PC-9 (cell line): ENCODE measurements around the gene NAP1L4. TPM values are rescaled to one million over a fixed set of nuclear protein-coding genes. Genes with fewer than 3 reads are reported as not detected.

Experiments used
- BruUV-seq: library from RNA; stranded (reverse); fragments of 400-500 nt; replicated peaks from 2 replicates; lab custom pipeline; 2021; lab: Mats Ljungman, UMichigan
- CTCF ChIA-PET: fragments of 300-600 bp; sonication (Branson Sonifier 250); formaldehyde crosslinking; loops from one replicate; lab custom pipeline; 2022; ENCODE audit warnings: antibody characterized with exemption; lab: Charles Lee
- POLR2A ChIA-PET: fragments of 300-600 bp; sonication (Branson Sonifier 250); formaldehyde crosslinking; loops from one replicate; lab custom pipeline; 2022; ENCODE audit warnings: antibody characterized with exemption; ENCODE audit not compliant: unreplicated experiment; lab: Charles Lee
- DNase-seq, 2 experiments: peaks; one replicate each; pipeline versions ENCODE4 v3.0.0 to v3.0.0-alpha.2; 2015 to 2022; ENCODE audit warnings: mixed read lengths in 1 of 2
- H2AFZ ChIP-seq: fragments of 200-600 bp; sonication (generic); 2 replicates; pipeline ENCODE4 v1.8.1; 2017; ENCODE audit warnings: antibody characterized with exemption
- H3F3A ChIP-seq: fragments of 200-600 bp; sonication (generic); 2 replicates; pipeline ENCODE4 v1.8.1; 2017; ENCODE audit warnings: antibody characterized with exemption, mild to moderate bottlenecking, low read depth; ENCODE audit not compliant: insufficient read depth
- H3K27ac ChIP-seq: fragments of 200-600 bp; sonication (generic); 2 replicates; pipeline ENCODE4 v1.6.1; 2016; ENCODE audit warnings: mixed run types
- H3K27me3 ChIP-seq: fragments of 200-600 bp; sonication (generic); 2 replicates; pipeline ENCODE4 v1.6.1; 2016; ENCODE audit warnings: low read depth, mixed run types; ENCODE audit not compliant: insufficient read depth
- H3K36me3 ChIP-seq: fragments of 200-600 bp; sonication (generic); 2 replicates; pipeline ENCODE4 v1.6.1; 2016; ENCODE audit warnings: low read depth, mixed run types
- H3K4me1 ChIP-seq: fragments of 200-600 bp; sonication (generic); replicated peaks from 2 replicates; pipeline ENCODE4 v1.6.1; 2016; ENCODE audit warnings: mixed run types; ENCODE audit not compliant: insufficient read depth
- H3K4me2 ChIP-seq: fragments of 200-600 bp; sonication (generic); 2 replicates; pipeline ENCODE4 v1.6.1; 2017; ENCODE audit warnings: mixed run types
- H3K4me3 ChIP-seq: fragments of 200-600 bp; sonication (generic); 2 replicates; pipeline ENCODE4 v1.6.1; 2016; ENCODE audit warnings: mixed run types
- H3K79me2 ChIP-seq: fragments of 200-600 bp; sonication (generic); 2 replicates; pipeline ENCODE4 v1.6.1; 2017; ENCODE audit warnings: low read depth, mixed run types
- H3K9me2 ChIP-seq: fragments of 200-600 bp; sonication (generic); 2 replicates; pipeline ENCODE4 v1.8.1; 2017; ENCODE audit warnings: mild to moderate bottlenecking; ENCODE audit not compliant: insufficient read depth
- H3K9me3 ChIP-seq: fragments of 200-600 bp; sonication (generic); 2 replicates; pipeline ENCODE4 v1.8.1; 2016; ENCODE audit warnings: low read depth; ENCODE audit not compliant: insufficient read depth
- H4K20me1 ChIP-seq: fragments of 200-600 bp; sonication (generic); 2 replicates; pipeline ENCODE4 v1.8.1; 2017; ENCODE audit not compliant: insufficient read depth
- CTCF ChIP-seq: fragments of 200-600 bp; sonication (generic); conservative IDR thresholded peaks from 2 replicates; pipeline ENCODE4 v1.6.1; 2017; ENCODE audit warnings: mixed run types, antibody characterized with exemption, mild to moderate bottlenecking, moderate library complexity
- EZH2 ChIP-seq: fragments of 200-600 bp; sonication (generic); IDR thresholded peaks from 2 replicates; pipeline ENCODE4 v1.8.0; 2017; ENCODE audit warnings: antibody characterized with exemption, low read depth
- intact Hi-C: fragments of 100-400 bp; cut with micrococcal nuclease; formaldehyde crosslinking; loops from one replicate; pipeline ENCODE4 v1.10.0; 2022; ENCODE audit not compliant: unreplicated experiment
- total RNA-seq: library from RNA; stranded (reverse); gene quantifications from 2 replicates; pipeline ENCODE4 v1.2.3, GENCODE V29; 2021

NAP1L4 gene
- total RNA-seq, 1 experiment from 2014 or later = 86.7 TPM

- BruUV-seq = no TSS peak
- Histone ChIP-seq H4K20me1 (no peaks in the 10 kb centered on the region; the same call in 1 of the 2 replicates), H3K9me3 (no peaks in the 10 kb centered on the region), H3K4me1 (no peaks in the 10 kb centered on the region; the same call in 1 of the 2 replicates), H3K36me3 (no peaks in the 10 kb centered on the region), H3K9me2 (no peaks in the 10 kb centered on the region), H3K4me3 (no peak overlapping the region), H3K79me2 (no peaks in the 10 kb centered on the region), H3K27me3 (no peaks in the 10 kb centered on the region), H2AFZ (no peak overlapping the region), H3K27ac (no peak overlapping the region), H3K4me2 (no peak overlapping the region), H3F3A (peaks cover 7% of the 10 kb centered on the region; the same call in 1 of the 2 replicates)
- ChIA-PET CTCF (no interaction called here), POLR2A (no interaction called here)
- no peak for DNase-seq
- intact Hi-C loops = loop anchor here (5.0 kb wide), 1 partner anchor 66 kb away; no protein-coding TSS in a partner anchor
- no peak for TF ChIP-seq EZH2
These were observed 36.1 kb downstream of the NAP1L4 start for GRCh38 chr11:2955906-2956476.

GRCh38 chr11:2954263-2954662, 37.9 kb downstream of the NAP1L4 start:
- TF ChIP-seq CTCF (no peak), EZH2 (no peak)
- Histone ChIP-seq H3K4me1 (no peaks in the 10 kb centered on the region; the same call in 1 of the 2 replicates), H4K20me1 (no peaks in the 10 kb centered on the region; the same call in 1 of the 2 replicates), H3K9me2 (no peaks in the 10 kb centered on the region), H3K9me3 (no peaks in the 10 kb centered on the region), H3K36me3 (no peaks in the 10 kb centered on the region), H3K27ac (no peak overlapping the region), H3K79me2 (no peaks in the 10 kb centered on the region), H3K4me2 (no peak overlapping the region), H3F3A (peaks cover 7% of the 10 kb centered on the region; the same call in 1 of the 2 replicates), H3K27me3 (no peaks in the 10 kb centered on the region), H2AFZ (no peak overlapping the region), H3K4me3 (no peak overlapping the region)
- CTCF ChIA-PET = no interaction called here
- intact Hi-C loops = no loop called here
- BruUV-seq = no TSS peak
- no peak for DNase-seq
- POLR2A ChIA-PET = no interaction called here

GRCh38 chr11:2952290-2952689, 39.8 kb downstream of the NAP1L4 start:
- Histone ChIP-seq H2AFZ (no peak overlapping the region), H3K79me2 (no peaks in the 10 kb centered on the region), H3K4me2 (no peak overlapping the region), H3K36me3 (no peaks in the 10 kb centered on the region), H3K9me2 (no peaks in the 10 kb centered on the region), H3F3A (peaks cover 7% of the 10 kb centered on the region; the same call in 1 of the 2 replicates), H3K27ac (0 out of 2 replicates have a peak overlapping the region, but pooled peaks have one; percentile 29), H3K4me3 (no peak overlapping the region), H3K9me3 (no peaks in the 10 kb centered on the region), H3K4me1 (no peaks in the 10 kb centered on the region; the same call in 1 of the 2 replicates), H3K27me3 (no peaks in the 10 kb centered on the region), H4K20me1 (no peaks in the 10 kb centered on the region)
- CTCF ChIA-PET = no interaction called here
- DNase-seq = no peak
- POLR2A ChIA-PET = no interaction called here
- TF ChIP-seq EZH2 (no peak), CTCF (no peak)
- intact Hi-C loops = no loop called here
- BruUV-seq = no TSS peak
